PC-3 (cell line): ENCODE results near the gene KDELR1.

ENCODE experiments used
- CTCF ChIP-seq: fragments of 300-600 bp; sonication (generic); conservative IDR thresholded peaks from 2 replicates; pipeline ENCODE4 v1.5.1; 2017; ENCODE audit warnings: antibody characterized with exemption, low read depth, mild to moderate bottlenecking, low read length
- EZH2 ChIP-seq: fragments of 300-600 bp; sonication (generic); IDR thresholded peaks from one replicate; pipeline ENCODE4 v1.6.1; 2017; ENCODE audit warnings: antibody characterized with exemption, mild to moderate bottlenecking, low read length; ENCODE audit not compliant: unreplicated experiment

DNA sequence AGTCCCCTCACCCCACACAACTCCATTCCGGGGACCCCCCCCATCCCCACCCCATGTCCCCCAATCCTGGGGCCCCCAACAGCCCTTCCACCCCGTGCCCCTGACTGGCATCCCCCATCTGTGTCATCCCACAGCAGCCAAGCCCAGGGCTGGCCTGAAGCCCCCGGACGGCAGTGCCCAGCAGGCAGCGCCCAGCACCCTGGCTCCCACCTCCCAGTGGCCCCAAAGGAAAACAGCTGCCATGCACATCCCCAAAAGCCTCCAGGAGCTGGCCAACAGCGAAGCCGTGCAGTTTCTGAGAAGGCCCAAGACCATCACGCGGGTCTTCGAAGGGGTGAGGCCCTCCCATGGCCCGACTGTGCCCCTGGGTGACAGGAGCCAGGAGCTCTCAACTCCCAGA lies 25.7 kb downstream of the KDELR1 start:
- TF ChIP-seq CTCF = no peak
- TF ChIP-seq EZH2 = no peak
